Hepatocyte (in vitro differentiated cells): ENCODE measurements around the gene PIAS1. TPM values are rescaled to one million over a fixed set of nuclear protein-coding genes. Genes with fewer than 3 reads are reported as not detected.

Source experiments
- DNase-seq: peaks from one replicate; pipeline ENCODE4 v3.0.0-alpha.2; 2016; ENCODE audit warnings: low spot score
- H2AFZ ChIP-seq: fragments of 200-600 bp; sonication (generic); 2 replicates; pipeline ENCODE4 v1.6.0; 2016; ENCODE audit warnings: antibody characterized with exemption, mild to moderate bottlenecking
- H3K27ac ChIP-seq: fragments of 200-600 bp; sonication (generic); 2 replicates; pipeline ENCODE4 v1.5.1; 2016; ENCODE audit warnings: mild to moderate bottlenecking
- H3K27me3 ChIP-seq: fragments of 200-600 bp; sonication (generic); 2 replicates; pipeline ENCODE4 v1.6.1; 2016
- H3K36me3 ChIP-seq: fragments of 200-600 bp; sonication (generic); replicated peaks from 2 replicates; pipeline ENCODE4 v1.5.1; 2016; ENCODE audit warnings: low read depth; ENCODE audit not compliant: insufficient read depth
- H3K4me1 ChIP-seq: fragments of 200-600 bp; sonication (generic); 2 replicates; pipeline ENCODE4 v1.5.1; 2016; ENCODE audit warnings: mild to moderate bottlenecking, moderate library complexity; ENCODE audit not compliant: insufficient read depth
- H3K4me2 ChIP-seq: fragments of 200-600 bp; sonication (generic); 2 replicates; pipeline ENCODE4 v1.6.0; 2016
- H3K4me3 ChIP-seq: fragments of 200-600 bp; sonication (generic); 2 replicates; pipeline ENCODE4 v1.5.1; 2016; ENCODE audit warnings: mild to moderate bottlenecking
- H3K79me2 ChIP-seq: fragments of 200-600 bp; sonication (generic); 2 replicates; pipeline ENCODE4 v1.6.0; 2017; ENCODE audit warnings: mild to moderate bottlenecking
- H3K9me2 ChIP-seq: fragments of 200-600 bp; sonication (generic); replicated peaks from 2 replicates; pipeline ENCODE4 v1.6.0; 2017; ENCODE audit warnings: mild to moderate bottlenecking; ENCODE audit not compliant: insufficient read depth
- H3K9me3 ChIP-seq: fragments of 200-600 bp; sonication (generic); 2 replicates; pipeline ENCODE4 v1.5.1; 2016; ENCODE audit warnings: low read depth, mild to moderate bottlenecking
- H4K20me1 ChIP-seq: fragments of 200-600 bp; sonication (generic); 2 replicates; pipeline ENCODE4 v1.6.0; 2016; ENCODE audit warnings: mild to moderate bottlenecking; ENCODE audit not compliant: insufficient read depth, poor library complexity, severe bottlenecking
- EZH2 ChIP-seq: fragments of 200-600 bp; sonication (generic); IDR thresholded peaks from 2 replicates; pipeline ENCODE4 v1.6.1; 2016; ENCODE audit warnings: antibody characterized with exemption, mild to moderate bottlenecking, borderline replicate concordance
- EZH2phosphoT487 ChIP-seq: fragments of 200-600 bp; sonication (generic); IDR thresholded peaks from one replicate; pipeline ENCODE4 v1.6.1; 2018; ENCODE audit warnings: antibody characterized with exemption, mild to moderate bottlenecking, low read depth, moderate library complexity; ENCODE audit not compliant: unreplicated experiment, severe bottlenecking
- WGBS: methylation state at CpG from one replicate; pipeline ENCODE4 v1.1.6; 2016; ENCODE audit warnings: low lambda C conversion rate; ENCODE audit errors: missing lambda C conversion rate; 5-methylcytosine and 5-hydroxymethylcytosine counted together
- polyA plus RNA-seq: library from polyadenylated mRNA; unstranded; fragments of >200 nt; fragmentation: Nextera tagmentation; extraction: Ambion mirVana; gene quantifications from 2 replicates; pipeline ENCODE4 v1.2.1, GENCODE V29; 2016
- total RNA-seq: library from RNA; depleted of rRNA; stranded (reverse); fragments of >200 nt; gene quantifications from 2 replicates; pipeline ENCODE4 v1.2.3, GENCODE V29; 2014
- TF ChIP-seq, protein P1 (sequence below): fragments of 200-600 bp; sonication (generic); IDR thresholded peaks from 2 replicates; pipeline ENCODE4 v1.5.1; 2016; ENCODE audit warnings: antibody characterized with exemption, mild to moderate bottlenecking; ENCODE audit not compliant: poor library complexity

PIAS1 gene
- total and polyA plus RNA-seq, 2 experiments from 2014 or later: 22.6 to 45.4 TPM

DNA sequence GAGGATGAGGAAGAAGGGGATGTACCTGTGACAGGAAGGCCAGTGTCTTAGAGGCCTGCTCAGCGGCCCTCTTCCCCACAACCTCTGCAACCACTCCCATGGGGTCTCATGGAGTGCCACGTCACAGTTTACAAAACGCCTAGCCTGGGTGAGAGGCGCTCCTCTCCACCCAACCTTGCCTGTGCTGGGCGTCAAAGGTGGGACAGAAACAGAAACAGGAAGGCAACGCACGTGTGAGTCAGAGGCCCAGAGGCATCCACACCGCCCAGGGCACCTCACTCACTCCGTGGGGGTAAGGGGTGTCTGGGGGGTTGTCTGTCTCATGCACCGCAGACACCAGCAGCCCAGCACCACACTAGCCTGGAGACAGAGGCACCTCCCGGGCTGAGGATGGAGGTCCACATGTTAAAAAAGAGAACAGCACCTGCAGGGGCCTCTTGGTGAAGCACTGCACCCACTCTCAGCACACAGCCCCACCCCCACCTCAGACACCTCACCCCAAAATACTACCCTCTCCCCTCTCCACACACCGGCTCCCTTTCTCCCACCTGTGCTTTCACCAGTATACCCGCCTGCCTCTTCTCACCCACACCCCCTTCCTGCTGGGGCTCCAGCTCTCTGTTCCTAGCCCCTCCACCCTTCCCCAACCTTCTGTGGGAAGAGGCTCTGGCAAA is 155.8 kb downstream of the PIAS1 start:
- H3K9me2 ChIP-seq: no peaks in the 10 kb centered on the region
- no peak overlapping the region for H2AFZ ChIP-seq
- H3K4me1 ChIP-seq: peaks cover 17% of the 10 kb centered on the region
- WGBS: 87% methylated on average over 13 of the region's 13 CpGs
- no peaks in the 10 kb centered on the region for H3K27me3 ChIP-seq
- DNase-seq: no peak
- H3K79me2 ChIP-seq: peaks cover 9% of the 10 kb centered on the region
- no peak overlapping the region for H3K27ac ChIP-seq
- no peak overlapping the region for H3K4me2 ChIP-seq
- H3K4me3 ChIP-seq: no peak overlapping the region
- H4K20me1 ChIP-seq: no peaks in the 10 kb centered on the region
- TF ChIP-seq EZH2phosphoT487 (no peak), EZH2 (no peak)
- TF ChIP-seq, protein P1, sequence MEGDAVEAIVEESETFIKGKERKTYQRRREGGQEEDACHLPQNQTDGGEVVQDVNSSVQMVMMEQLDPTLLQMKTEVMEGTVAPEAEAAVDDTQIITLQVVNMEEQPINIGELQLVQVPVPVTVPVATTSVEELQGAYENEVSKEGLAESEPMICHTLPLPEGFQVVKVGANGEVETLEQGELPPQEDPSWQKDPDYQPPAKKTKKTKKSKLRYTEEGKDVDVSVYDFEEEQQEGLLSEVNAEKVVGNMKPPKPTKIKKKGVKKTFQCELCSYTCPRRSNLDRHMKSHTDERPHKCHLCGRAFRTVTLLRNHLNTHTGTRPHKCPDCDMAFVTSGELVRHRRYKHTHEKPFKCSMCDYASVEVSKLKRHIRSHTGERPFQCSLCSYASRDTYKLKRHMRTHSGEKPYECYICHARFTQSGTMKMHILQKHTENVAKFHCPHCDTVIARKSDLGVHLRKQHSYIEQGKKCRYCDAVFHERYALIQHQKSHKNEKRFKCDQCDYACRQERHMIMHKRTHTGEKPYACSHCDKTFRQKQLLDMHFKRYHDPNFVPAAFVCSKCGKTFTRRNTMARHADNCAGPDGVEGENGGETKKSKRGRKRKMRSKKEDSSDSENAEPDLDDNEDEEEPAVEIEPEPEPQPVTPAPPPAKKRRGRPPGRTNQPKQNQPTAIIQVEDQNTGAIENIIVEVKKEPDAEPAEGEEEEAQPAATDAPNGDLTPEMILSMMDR: no peak
- H3K36me3 ChIP-seq: no peaks in the 10 kb centered on the region
- H3K9me3 ChIP-seq: no peaks in the 10 kb centered on the region

DNA sequence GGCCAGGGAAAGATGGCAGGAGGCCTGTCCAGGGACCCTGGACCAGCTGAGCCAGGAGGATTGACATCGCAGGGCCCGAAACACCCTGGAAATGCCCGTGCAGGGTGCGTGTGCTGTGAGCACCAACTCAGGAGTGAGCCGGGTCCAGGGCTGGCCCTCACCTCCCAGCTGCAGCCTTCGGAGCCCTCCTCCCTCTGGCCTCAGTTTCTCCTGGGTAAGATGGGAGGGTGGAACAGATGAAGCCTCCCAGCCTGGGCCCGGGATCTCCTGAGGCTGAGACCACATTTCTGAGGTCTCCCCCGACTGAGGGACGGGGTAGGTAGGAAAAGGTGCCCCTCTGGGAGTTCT is 156.3 kb downstream of the PIAS1 start:
- 95% methylated on average over 9 of the region's 9 CpGs for WGBS
- no peak overlapping the region for H3K4me3 ChIP-seq

DNA sequence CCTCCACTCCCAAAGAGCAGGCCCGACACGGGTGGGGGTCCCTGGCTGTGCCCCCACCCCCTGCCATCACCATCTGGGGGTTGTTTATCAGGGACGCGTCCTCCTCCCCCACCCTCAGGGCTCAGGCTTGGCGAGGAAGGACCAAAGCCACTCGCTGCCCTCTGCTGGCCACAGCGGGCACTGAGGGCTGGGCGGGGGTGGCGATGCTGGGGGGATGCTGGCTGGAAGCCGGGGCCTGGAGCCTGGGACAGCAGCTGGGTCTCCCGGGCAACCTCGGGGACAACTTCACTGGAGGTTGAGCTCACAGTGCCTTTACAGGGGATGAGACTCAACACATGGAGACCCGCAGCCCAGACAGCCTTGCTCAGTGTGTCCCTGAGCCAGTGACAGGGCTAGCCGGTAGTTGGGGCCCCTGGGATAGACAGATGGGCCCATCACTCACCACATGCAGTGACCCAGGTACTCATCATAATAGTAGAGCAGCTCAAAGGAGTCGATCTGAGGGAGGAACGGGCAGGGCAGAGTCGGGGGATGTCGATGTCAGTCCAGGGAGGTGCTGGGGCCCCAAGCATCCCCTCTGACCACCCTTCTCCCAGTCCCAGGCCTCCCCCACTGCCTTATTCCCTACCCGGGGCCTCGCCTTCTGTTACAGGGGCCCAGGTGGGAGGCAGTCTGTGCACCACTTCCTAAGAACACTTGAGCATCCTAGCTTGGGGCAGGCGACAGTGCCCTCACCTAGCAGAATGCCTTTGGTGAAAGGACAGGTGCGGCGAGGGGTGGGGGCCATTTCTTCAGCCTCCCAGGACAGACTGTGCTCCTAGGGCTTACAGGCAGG is 156.9 kb downstream of the PIAS1 start:
- Histone ChIP-seq H3K9me2 (no peaks in the 10 kb centered on the region), H3K36me3 (no peaks in the 10 kb centered on the region), H3K79me2 (peaks cover 16% of the 10 kb centered on the region), H3K27ac (no peak overlapping the region), H2AFZ (no peak overlapping the region), H3K4me2 (no peak overlapping the region), H3K4me3 (no peak overlapping the region), H3K9me3 (no peaks in the 10 kb centered on the region), H3K4me1 (peaks cover 8% of the 10 kb centered on the region), H4K20me1 (no peaks in the 10 kb centered on the region), H3K27me3 (no peaks in the 10 kb centered on the region)
- peak; percentile 70 for DNase-seq
- 82% methylated on average over 14 of the region's 23 CpGs for WGBS
- TF ChIP-seq EZH2 (no peak), EZH2phosphoT487 (no peak)
- TF ChIP-seq, protein P1: peak; percentile 82

More for the DNA sequence above, 156.3 kb downstream of the PIAS1 start:
- Histone ChIP-seq H3K4me1 (peaks cover 14% of the 10 kb centered on the region), H3K36me3 (no peaks in the 10 kb centered on the region), H3K4me2 (no peak overlapping the region), H3K9me3 (no peaks in the 10 kb centered on the region), H3K27ac (no peak overlapping the region), H2AFZ (no peak overlapping the region), H4K20me1 (no peaks in the 10 kb centered on the region), H3K79me2 (peaks cover 11% of the 10 kb centered on the region), H3K27me3 (no peaks in the 10 kb centered on the region), H3K9me2 (no peaks in the 10 kb centered on the region)
- TF ChIP-seq EZH2 (no peak), EZH2phosphoT487 (no peak)
- TF ChIP-seq, protein P1: no peak
- DNase-seq: peak; percentile 4
